ENCODE data around the gene JAGN1.
A peak's percentile ranks its signal among the peaks of the same experiment; 100 is the strongest.
"Not testable (repeated sequence)": the region's sequence is repeated elsewhere in the genome, so short reads cannot be mapped to it uniquely, and the experiment has no call there.

JAGN1 gene

DNA sequence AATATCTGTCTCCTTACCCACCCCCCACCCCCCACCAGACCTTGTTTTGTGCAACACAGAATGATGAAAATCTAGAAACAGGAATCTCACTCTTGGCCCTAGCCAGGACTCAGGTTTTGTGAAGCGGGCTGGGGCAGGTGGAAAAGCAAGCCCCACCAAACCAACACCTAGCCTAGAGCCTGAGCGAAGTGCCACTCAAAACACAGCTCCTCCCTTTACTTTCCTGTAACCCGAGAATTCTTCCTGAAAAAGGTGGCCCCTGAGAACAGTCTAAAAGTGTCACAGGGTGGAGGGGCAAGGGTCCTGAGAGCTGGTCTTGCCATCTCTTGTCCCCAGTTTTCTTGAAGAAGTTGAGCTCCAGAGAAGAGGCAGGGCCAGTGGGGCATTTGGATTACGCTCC, 29.2 kb upstream of the JAGN1 start:
- no peak for DNase-seq
- H3K27ac ChIP-seq, result no peak overlapping the region
- no peaks in the 10 kb centered on the region for H3K36me3 ChIP-seq
- H3K27me3 ChIP-seq, result no peaks in the 10 kb centered on the region
- intact Hi-C loops (cut with DNase I; ENCODE audit: low total_unique reads), result loop anchor here (5.0 kb wide), 1 partner anchor 56 kb away; the partner anchor contains the start of gene IL17RC
- H3K9me3 ChIP-seq, result no peaks in the 10 kb centered on the region
- H3K4me3 ChIP-seq, result no peak overlapping the region
- TF ChIP-seq, protein P1, sequence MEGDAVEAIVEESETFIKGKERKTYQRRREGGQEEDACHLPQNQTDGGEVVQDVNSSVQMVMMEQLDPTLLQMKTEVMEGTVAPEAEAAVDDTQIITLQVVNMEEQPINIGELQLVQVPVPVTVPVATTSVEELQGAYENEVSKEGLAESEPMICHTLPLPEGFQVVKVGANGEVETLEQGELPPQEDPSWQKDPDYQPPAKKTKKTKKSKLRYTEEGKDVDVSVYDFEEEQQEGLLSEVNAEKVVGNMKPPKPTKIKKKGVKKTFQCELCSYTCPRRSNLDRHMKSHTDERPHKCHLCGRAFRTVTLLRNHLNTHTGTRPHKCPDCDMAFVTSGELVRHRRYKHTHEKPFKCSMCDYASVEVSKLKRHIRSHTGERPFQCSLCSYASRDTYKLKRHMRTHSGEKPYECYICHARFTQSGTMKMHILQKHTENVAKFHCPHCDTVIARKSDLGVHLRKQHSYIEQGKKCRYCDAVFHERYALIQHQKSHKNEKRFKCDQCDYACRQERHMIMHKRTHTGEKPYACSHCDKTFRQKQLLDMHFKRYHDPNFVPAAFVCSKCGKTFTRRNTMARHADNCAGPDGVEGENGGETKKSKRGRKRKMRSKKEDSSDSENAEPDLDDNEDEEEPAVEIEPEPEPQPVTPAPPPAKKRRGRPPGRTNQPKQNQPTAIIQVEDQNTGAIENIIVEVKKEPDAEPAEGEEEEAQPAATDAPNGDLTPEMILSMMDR (IDR thresholded peaks at IDR 0.05), result no peak
- H3K4me1 ChIP-seq, result peaks cover 0 to 40% (median 27%) of the 10 kb centered on the region in 4 donors

DNA sequence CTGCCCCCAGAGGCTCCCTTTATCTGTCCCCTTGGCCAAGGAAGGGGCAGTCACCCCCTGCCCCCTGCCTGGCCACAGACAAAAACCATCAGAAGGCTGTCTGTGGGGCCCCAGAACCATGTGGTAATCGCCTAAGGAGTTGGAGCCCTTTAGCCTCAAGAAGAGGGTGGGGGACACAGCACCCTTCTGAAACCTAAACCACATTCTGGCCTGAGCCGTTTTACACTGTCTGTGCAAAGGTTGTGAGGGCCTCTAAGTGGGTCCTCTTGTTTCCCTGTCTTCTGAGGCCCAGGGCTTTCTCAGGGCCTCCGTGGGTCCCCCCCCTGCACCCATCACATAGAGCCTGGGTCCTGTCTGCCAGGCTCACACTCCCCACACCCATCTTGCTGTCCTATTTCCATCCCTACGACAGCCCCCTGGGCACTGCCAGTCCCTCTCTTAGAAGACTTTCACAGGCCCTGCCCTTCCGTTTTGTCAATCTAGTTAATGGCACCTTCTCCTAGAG, 28.7 kb upstream of the JAGN1 start:
- TF ChIP-seq, protein P1 (IDR thresholded peaks at IDR 0.05), result no peak
- Histone ChIP-seq H3K27me3 (no peaks in the 10 kb centered on the region), H3K4me1 (peaks cover 0 to 45% (median 28%) of the 10 kb centered on the region in 4 donors), H3K9me3 (no peaks in the 10 kb centered on the region), H3K36me3 (no peaks in the 10 kb centered on the region), H3K27ac (peak overlapping the region in 1 of 2 donors; percentile 79), H3K4me3 (no peak overlapping the region)
- no peak for DNase-seq
- intact Hi-C loops (cut with DNase I; ENCODE audit: low total_unique reads), result loop anchor here (5.0 kb wide), 1 partner anchor 56 kb away; the partner anchor contains the start of gene IL17RC

DNA sequence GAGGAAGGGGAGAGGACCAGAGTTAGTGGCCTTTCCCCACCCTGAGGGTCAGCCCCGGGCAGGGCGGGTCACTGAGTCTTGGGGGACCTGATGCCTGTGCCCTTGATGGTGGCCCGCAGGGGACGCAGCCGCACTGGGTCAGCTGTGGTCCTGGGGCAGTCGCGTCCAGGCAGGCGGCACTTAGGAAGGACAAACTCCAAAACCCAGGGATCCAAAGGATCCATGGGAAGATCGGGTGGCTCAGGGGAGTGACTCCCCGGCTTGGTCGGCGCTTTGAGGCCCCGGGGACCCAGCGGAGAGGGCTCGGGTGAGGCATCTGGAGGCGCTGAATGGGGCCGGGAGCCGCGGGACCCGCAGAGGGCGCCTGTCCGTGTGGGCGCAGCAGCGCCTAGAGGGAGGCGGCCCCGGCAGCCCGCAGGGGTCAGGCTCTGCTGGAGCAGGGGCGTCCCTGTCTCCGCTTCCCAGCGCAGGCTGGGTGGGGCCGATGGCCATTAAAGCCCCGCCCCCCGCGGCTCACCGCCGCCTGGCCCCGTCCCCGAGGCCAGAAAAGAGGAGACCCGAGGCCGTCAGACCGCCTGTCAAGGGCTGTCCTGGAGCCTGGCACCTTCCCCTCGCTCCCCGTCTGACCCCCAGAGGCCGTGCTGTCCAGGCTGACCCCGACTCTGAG, 27.9 kb upstream of the JAGN1 start:
- Histone ChIP-seq H3K4me1 (peaks cover 0 to 50% (median 28%) of the 10 kb centered on the region in 4 donors), H3K27ac (peak overlapping the region; percentile 78 to 79), H3K4me3 (peak overlapping the region; percentile 29 to 35), H3K27me3 (no peaks in the 10 kb centered on the region), H3K9me3 (no peaks in the 10 kb centered on the region), H3K36me3 (no peaks in the 10 kb centered on the region)
- TF ChIP-seq, protein P1 (IDR thresholded peaks at IDR 0.05), result peak; percentile 18 to 27
- intact Hi-C loops (cut with DNase I; ENCODE audit: low total_unique reads), result loop anchor here (5.0 kb wide), 1 partner anchor 55 kb away; the partner anchor contains the start of gene IL17RC
- peak in 1 of 2 donors; percentile 39 for DNase-seq

DNA sequence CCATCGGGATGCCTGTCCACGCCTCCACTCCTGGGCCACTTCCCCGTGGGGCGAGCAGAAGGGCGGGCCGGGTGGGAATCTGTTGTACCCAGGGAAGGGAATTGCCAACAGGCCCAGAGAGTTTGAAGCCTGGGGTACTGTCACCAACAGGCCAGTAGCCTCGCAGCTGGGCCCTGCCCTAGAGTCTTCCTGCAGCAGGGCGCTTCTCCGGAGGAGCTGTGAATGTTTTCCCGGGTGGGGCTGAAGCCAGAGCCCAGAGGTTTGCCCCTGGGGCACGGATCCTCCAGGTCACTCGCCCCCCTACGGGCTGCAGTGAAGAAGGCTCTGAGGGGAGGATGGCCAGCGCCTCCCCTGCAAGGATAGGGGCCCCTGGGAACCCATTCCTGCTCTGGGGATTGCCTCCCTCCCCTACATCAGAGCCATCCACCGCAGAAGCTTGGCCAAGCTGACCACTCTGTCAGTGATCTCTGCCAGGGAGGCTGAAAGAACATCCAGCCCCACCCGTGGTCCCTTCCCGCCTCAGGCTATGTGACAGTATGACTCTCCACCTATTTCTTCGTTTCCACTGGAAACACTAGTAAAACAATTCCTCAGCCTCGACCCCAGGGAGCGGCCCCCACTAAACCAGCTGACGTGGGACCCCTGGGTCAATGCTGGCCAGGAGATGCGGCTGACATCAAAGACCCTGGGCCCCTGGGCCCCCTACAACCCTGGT, 27.2 kb upstream of the JAGN1 start:
- intact Hi-C loops (cut with DNase I; ENCODE audit: low total_unique reads), result loop anchor here (5.0 kb wide), 1 partner anchor 54 kb away; the partner anchor contains the start of gene IL17RC
- TF ChIP-seq, protein P1 (IDR thresholded peaks at IDR 0.05), result no peak
- no peaks in the 10 kb centered on the region for H3K36me3 ChIP-seq
- H3K27ac ChIP-seq, result peak overlapping the region; percentile 78 to 79
- H3K27me3 ChIP-seq, result no peaks in the 10 kb centered on the region
- peak overlapping the region; percentile 29 to 35 for H3K4me3 ChIP-seq
- peaks cover 0 to 50% (median 28%) of the 10 kb centered on the region in 4 donors for H3K4me1 ChIP-seq
- H3K9me3 ChIP-seq, result no peaks in the 10 kb centered on the region
- DNase-seq, result no peak

DNA sequence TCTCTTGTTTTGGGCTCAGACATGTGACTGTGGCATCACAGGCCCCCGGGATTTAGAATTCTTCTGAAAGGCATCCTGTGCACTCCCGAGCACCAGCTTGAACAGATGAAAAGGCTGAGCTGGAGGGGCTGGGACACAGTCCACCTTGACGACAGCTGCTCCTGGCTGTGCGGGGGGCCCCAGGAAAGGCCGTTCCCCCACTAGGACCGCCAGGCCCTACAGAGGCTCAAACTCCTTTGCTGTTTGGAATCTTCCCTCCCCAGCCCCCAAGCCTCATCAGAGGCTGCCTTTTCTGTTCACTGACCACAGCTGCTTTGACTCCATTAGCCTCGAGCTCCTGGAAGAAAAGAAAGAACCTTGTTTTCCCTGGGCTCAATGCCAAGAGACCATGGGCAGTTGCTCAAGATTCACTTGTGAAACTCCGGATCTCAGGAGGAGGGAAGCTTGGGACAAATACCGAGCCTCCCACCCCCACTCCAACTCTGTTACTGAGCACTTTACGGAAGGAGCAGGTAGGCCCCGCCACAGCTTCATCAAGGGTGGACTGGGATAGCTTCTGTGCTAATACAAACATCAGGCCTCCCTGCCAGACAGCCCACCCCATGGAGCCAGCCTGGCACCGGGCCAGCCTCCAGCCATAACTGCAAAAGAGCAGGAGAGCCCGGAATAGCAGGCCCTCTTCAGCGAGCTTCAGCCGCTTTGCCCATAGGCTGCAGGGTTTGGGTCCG, 26.0 kb upstream of the JAGN1 start:
- DNase-seq, result peak; percentile 82 to 90
- Histone ChIP-seq H3K9me3 (no peaks in the 10 kb centered on the region), H3K27ac (peak overlapping the region; percentile 78 to 79), H3K27me3 (no peaks in the 10 kb centered on the region), H3K4me1 (peaks cover 0 to 50% (median 28%) of the 10 kb centered on the region in 4 donors), H3K4me3 (peak overlapping the region; percentile 16 to 26), H3K36me3 (no peaks in the 10 kb centered on the region)
- intact Hi-C loops (cut with DNase I; ENCODE audit: low total_unique reads), result loop anchor here (5.0 kb wide), 1 partner anchor 53 kb away; the partner anchor contains the start of gene IL17RC
- TF ChIP-seq, protein P1 (IDR thresholded peaks at IDR 0.05), result no peak

DNA sequence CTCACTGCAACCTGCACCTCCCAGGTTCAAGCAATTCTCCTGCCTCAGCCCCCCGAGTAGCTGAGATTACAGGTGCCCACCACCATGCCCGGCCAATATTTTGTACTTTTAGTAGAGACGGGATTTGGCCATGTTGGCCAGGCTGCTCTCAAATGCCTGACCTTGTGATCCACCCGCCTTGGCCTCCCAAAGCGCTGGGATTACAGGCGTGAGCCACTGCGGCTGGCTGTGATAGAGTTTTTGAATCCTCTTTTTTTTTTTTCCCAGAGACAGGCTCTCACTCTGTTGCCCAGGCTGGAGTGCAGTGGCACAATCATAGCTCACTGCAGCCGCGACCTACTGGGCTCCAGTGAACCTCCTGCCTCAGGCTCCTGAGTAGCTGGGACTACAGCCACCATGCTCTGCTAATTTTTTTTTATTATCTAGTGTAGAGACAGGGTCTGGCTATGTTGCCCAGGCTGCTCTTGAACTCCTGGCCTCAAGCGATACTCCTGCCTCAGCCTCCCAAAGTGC, 25.2 kb upstream of the JAGN1 start:
- intact Hi-C loops (cut with DNase I; ENCODE audit: low total_unique reads); H3K27me3 ChIP-seq; H3K9me3 ChIP-seq; DNase-seq; H3K36me3 ChIP-seq: not testable (repeated sequence)
- peak overlapping the region; percentile 78 to 79 for H3K27ac ChIP-seq
- H3K4me3 ChIP-seq, result peak overlapping the region; percentile 16 to 26
- peaks cover 0 to 50% (median 28%) of the 10 kb centered on the region in 4 donors for H3K4me1 ChIP-seq
